HEK293 (cell line): ENCODE results near the gene CEP112.

ENCODE experiments used
- CTCF ChIA-PET: fragments of 350-600 bp; formaldehyde crosslinking; extraction: SDS; loops from one replicate; lab custom pipeline; 2021; ENCODE audit warnings: antibody characterized with exemption; lab: Yijun Ruan, JAX
- POLR2A ChIA-PET: fragments of 300-600 bp; formaldehyde crosslinking; extraction: SDS; loops from one replicate; lab custom pipeline; 2020; ENCODE audit warnings: antibody characterized with exemption, inconsistent platforms; lab: Yijun Ruan, JAX
- H3K27ac ChIP-seq: fragments of 200-500 bp; sonication (Bioruptor generic); 2 replicates; pipeline ENCODE4 v1.5.1; 2014; ENCODE audit warnings: low read depth, low read length, control low read depth, inconsistent platforms; ENCODE audit errors: extremely low read depth
- H3K36me3 ChIP-seq, 2 experiments: fragments of 200-500 bp in 1 of 2; sonication (Bioruptor generic) in 1 of 2; 1 replicate in 1 of 2; 2 replicates in 1 of 2; pipeline ENCODE4 v1.5.1; 2014 to 2017; ENCODE audit warnings: inconsistent platforms in 2 of 2, low read length in 2 of 2; ENCODE audit not compliant: control insufficient read depth in 2 of 2, insufficient read depth in 1 of 2
- H3K4me1 ChIP-seq: fragments of 200-500 bp; sonication (Bioruptor generic); 2 replicates; pipeline ENCODE4 v1.5.1; 2014; ENCODE audit warnings: mild to moderate bottlenecking, low read length, inconsistent platforms; ENCODE audit not compliant: control insufficient read depth, insufficient read depth
- H3K4me3 ChIP-seq: 2 replicates; pipeline ENCODE4 v1.5.1; 2011; ENCODE audit warnings: low read depth, mild to moderate bottlenecking, control low read depth, low read length, moderate library complexity
- H3K9me3 ChIP-seq: fragments of 200-500 bp; sonication (Bioruptor generic); 2 replicates; pipeline ENCODE4 v1.5.1; 2014; ENCODE audit warnings: low read depth, low read length, inconsistent platforms; ENCODE audit not compliant: control insufficient read depth, insufficient read depth
- GLI4 ChIP-seq: fragments of 450-650 bp; formaldehyde crosslinking; IDR thresholded peaks from 2 replicates; pipeline ENCODE4 v1.5.1; 2016; ENCODE audit warnings: missing biosample characterization, missing genetic modification characterization
- PRDM1 ChIP-seq: fragments of 450-650 bp; formaldehyde crosslinking; IDR thresholded peaks from 2 replicates; pipeline ENCODE4; 2016; ENCODE audit warnings: missing biosample characterization, missing genetic modification characterization
- TCF7L2 ChIP-seq: IDR thresholded peaks from 2 replicates; pipeline ENCODE4 v1.6.1; 2011; ENCODE audit warnings: low read depth, mild to moderate bottlenecking, inconsistent platforms, low read length, moderate library complexity, borderline replicate concordance
- ZNF138 ChIP-seq: fragments of 450-650 bp; formaldehyde crosslinking; IDR thresholded peaks from 2 replicates; pipeline ENCODE4 v1.5.1; 2016; ENCODE audit warnings: missing biosample characterization, missing genetic modification characterization, borderline replicate concordance
- ZNF174 ChIP-seq: fragments of 450-650 bp; formaldehyde crosslinking; IDR thresholded peaks from 2 replicates; pipeline ENCODE4 v1.5.0; 2017; ENCODE audit warnings: missing biosample characterization, mild to moderate bottlenecking, missing genetic modification characterization
- ZNF221 ChIP-seq: fragments of 450-650 bp; formaldehyde crosslinking; IDR thresholded peaks from 2 replicates; pipeline ENCODE4 v1.5.1; 2017; ENCODE audit warnings: missing biosample characterization, missing genetic modification characterization, borderline replicate concordance
- ZNF449 ChIP-seq: fragments of 450-650 bp; formaldehyde crosslinking; IDR thresholded peaks from 2 replicates; pipeline ENCODE4 v1.5.1; 2017; ENCODE audit warnings: missing biosample characterization, mild to moderate bottlenecking, missing genetic modification characterization, moderate library complexity
- ZNF501 ChIP-seq: fragments of 450-650 bp; formaldehyde crosslinking; IDR thresholded peaks from 2 replicates; pipeline ENCODE4 v1.5.1; 2016; ENCODE audit warnings: missing biosample characterization, missing genetic modification characterization
- ZNF513 ChIP-seq: fragments of 450-650 bp; IDR thresholded peaks from 2 replicates; pipeline ENCODE4 v1.5.1; 2018; ENCODE audit warnings: missing biosample characterization, missing genetic modification characterization
- ZNF529 ChIP-seq: fragments of 450-650 bp; formaldehyde crosslinking; IDR thresholded peaks from 2 replicates; pipeline ENCODE4 v1.5.1; 2017; ENCODE audit warnings: missing genetic modification characterization, missing biosample characterization; ENCODE audit not compliant: insufficient replicate concordance
- ZNF580 ChIP-seq: fragments of 450-650 bp; formaldehyde crosslinking; IDR thresholded peaks from 2 replicates; pipeline ENCODE4 v1.5.1; 2016; ENCODE audit warnings: missing biosample characterization, missing genetic modification characterization
- ZNF600 ChIP-seq: fragments of 450-650 bp; formaldehyde crosslinking; IDR thresholded peaks from 2 replicates; pipeline ENCODE4 v1.5.1; 2016; ENCODE audit warnings: missing biosample characterization, missing genetic modification characterization
- ZNF610 ChIP-seq: fragments of 450-650 bp; formaldehyde crosslinking; IDR thresholded peaks from 2 replicates; pipeline ENCODE4 v1.5.1; 2016; ENCODE audit warnings: missing biosample characterization, missing genetic modification characterization, borderline replicate concordance
- ZNF623 ChIP-seq: fragments of 450-650 bp; formaldehyde crosslinking; IDR thresholded peaks from 2 replicates; pipeline ENCODE4 v1.5.1; 2016; ENCODE audit warnings: missing biosample characterization, missing genetic modification characterization
- ZNF626 ChIP-seq: fragments of 450-650 bp; sonication (Bioruptor Pico); formaldehyde crosslinking; IDR thresholded peaks from 2 replicates; pipeline ENCODE4 v1.5.1; 2018; ENCODE audit warnings: missing biosample characterization, missing genetic modification characterization, inconsistent platforms
- ZNF664 ChIP-seq: fragments of 450-650 bp; formaldehyde crosslinking; IDR thresholded peaks from 2 replicates; pipeline ENCODE4 v1.5.1; 2016; ENCODE audit warnings: missing biosample characterization, missing genetic modification characterization
- ZNF692 ChIP-seq: fragments of 450-650 bp; formaldehyde crosslinking; IDR thresholded peaks from 2 replicates; pipeline ENCODE4 v1.5.1; 2016; ENCODE audit warnings: missing biosample characterization, missing genetic modification characterization
- ZNF701 ChIP-seq: fragments of 450-650 bp; formaldehyde crosslinking; IDR thresholded peaks from 2 replicates; pipeline ENCODE4 v1.5.1; 2016; ENCODE audit warnings: missing biosample characterization, missing genetic modification characterization
- ZNF837 ChIP-seq: fragments of 450-650 bp; formaldehyde crosslinking; IDR thresholded peaks from 2 replicates; pipeline ENCODE4 v1.5.1; 2016; ENCODE audit warnings: missing biosample characterization, missing genetic modification characterization
- TF ChIP-seq, protein P1 (sequence below): fragments of 450-650 bp; formaldehyde crosslinking; IDR thresholded peaks from 2 replicates; pipeline ENCODE4; 2016; ENCODE audit warnings: missing biosample characterization, missing genetic modification characterization
- TF ChIP-seq, protein P2 (sequence below): fragments of 450-650 bp; formaldehyde crosslinking; IDR thresholded peaks from 2 replicates; pipeline ENCODE4 v1.5.1; 2016; ENCODE audit warnings: missing biosample characterization, missing genetic modification characterization, borderline replicate concordance

The CEP112 gene

GRCh38 chr17:66021757-66022156 is 170.2 kb downstream of the CEP112 start (continued):
- TF ChIP-seq ZNF692 (tag by site-specific recombination) (no peak), ZNF701 (tag by site-specific recombination) (no peak), ZNF529 (tag by site-specific recombination) (no peak), ZNF501 (tag by site-specific recombination) (no peak), GLI4 (tag by site-specific recombination) (no peak), ZNF221 (tag by site-specific recombination) (no peak), ZNF138 (tag by site-specific recombination) (no peak)

GRCh38 chr17:66018786-66019185 is 173.1 kb downstream of the CEP112 start:
- TF ChIP-seq ZNF837 (tag by site-specific recombination): no peak
- no peak for TF ChIP-seq ZNF600
- no peak for TF ChIP-seq ZNF664
- TF ChIP-seq ZNF626: no peak
- TF ChIP-seq ZNF580 (tag by site-specific recombination): no peak
- TF ChIP-seq, protein P1, sequence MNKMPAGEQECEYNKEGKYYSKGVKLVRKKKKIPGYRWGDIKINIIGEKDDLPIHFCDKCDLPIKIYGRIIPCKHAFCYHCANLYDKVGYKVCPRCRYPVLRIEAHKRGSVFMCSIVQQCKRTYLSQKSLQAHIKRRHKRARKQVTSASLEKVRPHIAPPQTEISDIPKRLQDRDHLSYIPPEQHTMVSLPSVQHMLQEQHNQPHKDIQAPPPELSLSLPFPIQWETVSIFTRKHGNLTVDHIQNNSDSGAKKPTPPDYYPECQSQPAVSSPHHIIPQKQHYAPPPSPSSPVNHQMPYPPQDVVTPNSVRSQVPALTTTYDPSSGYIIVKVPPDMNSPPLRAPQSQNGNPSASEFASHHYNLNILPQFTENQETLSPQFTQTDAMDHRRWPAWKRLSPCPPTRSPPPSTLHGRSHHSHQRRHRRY (tag by site-specific recombination): no peak
- TF ChIP-seq ZNF623 (tag by site-specific recombination): no peak
- TF ChIP-seq ZNF513 (tag by site-specific recombination): no peak
- no peak for TF ChIP-seq ZNF449 (tag by site-specific recombination)
- TF ChIP-seq ZNF610 (tag by site-specific recombination): no peak
- no peak for TF ChIP-seq PRDM1 (tag by site-specific recombination)
- TF ChIP-seq ZNF174 (tag by site-specific recombination): no peak
- TF ChIP-seq ZNF529 (tag by site-specific recombination): no peak
- TF ChIP-seq, protein P2, sequence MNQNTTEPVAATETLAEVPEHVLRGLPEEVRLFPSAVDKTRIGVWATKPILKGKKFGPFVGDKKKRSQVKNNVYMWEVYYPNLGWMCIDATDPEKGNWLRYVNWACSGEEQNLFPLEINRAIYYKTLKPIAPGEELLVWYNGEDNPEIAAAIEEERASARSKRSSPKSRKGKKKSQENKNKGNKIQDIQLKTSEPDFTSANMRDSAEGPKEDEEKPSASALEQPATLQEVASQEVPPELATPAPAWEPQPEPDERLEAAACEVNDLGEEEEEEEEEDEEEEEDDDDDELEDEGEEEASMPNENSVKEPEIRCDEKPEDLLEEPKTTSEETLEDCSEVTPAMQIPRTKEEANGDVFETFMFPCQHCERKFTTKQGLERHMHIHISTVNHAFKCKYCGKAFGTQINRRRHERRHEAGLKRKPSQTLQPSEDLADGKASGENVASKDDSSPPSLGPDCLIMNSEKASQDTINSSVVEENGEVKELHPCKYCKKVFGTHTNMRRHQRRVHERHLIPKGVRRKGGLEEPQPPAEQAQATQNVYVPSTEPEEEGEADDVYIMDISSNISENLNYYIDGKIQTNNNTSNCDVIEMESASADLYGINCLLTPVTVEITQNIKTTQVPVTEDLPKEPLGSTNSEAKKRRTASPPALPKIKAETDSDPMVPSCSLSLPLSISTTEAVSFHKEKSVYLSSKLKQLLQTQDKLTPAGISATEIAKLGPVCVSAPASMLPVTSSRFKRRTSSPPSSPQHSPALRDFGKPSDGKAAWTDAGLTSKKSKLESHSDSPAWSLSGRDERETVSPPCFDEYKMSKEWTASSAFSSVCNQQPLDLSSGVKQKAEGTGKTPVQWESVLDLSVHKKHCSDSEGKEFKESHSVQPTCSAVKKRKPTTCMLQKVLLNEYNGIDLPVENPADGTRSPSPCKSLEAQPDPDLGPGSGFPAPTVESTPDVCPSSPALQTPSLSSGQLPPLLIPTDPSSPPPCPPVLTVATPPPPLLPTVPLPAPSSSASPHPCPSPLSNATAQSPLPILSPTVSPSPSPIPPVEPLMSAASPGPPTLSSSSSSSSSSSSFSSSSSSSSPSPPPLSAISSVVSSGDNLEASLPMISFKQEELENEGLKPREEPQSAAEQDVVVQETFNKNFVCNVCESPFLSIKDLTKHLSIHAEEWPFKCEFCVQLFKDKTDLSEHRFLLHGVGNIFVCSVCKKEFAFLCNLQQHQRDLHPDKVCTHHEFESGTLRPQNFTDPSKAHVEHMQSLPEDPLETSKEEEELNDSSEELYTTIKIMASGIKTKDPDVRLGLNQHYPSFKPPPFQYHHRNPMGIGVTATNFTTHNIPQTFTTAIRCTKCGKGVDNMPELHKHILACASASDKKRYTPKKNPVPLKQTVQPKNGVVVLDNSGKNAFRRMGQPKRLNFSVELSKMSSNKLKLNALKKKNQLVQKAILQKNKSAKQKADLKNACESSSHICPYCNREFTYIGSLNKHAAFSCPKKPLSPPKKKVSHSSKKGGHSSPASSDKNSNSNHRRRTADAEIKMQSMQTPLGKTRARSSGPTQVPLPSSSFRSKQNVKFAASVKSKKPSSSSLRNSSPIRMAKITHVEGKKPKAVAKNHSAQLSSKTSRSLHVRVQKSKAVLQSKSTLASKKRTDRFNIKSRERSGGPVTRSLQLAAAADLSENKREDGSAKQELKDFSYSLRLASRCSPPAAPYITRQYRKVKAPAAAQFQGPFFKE: no peak
- no peak for TF ChIP-seq TCF7L2
- ChIA-PET CTCF (no interaction called here), POLR2A (no interaction called here)
- Histone ChIP-seq H3K4me3 (no peak overlapping the region), H3K27ac (no peak overlapping the region), H3K9me3 (no peaks in the 10 kb centered on the region; the same call in 1 of the 2 replicates), H3K4me1 (no peaks in the 10 kb centered on the region), H3K36me3 (peaks cover 0 to 13% of the 10 kb centered on the region in 2 experiments)
